ENCODE results near the gene PRDM16.

PRDM16 gene

GRCh38 chr1:3187415-3188149 lies 118.6 kb downstream of the PRDM16 start:
- CTCF ChIA-PET, result no interaction called here
- no peaks in the 10 kb centered on the region for H3K9me3 ChIP-seq (ENCODE audit: control insufficient read depth, insufficient read depth, low read depth, low read length)
- no peaks in the 10 kb centered on the region for H3K36me3 ChIP-seq (ENCODE audit: control insufficient read depth in 2 of 2, insufficient read depth in 1 of 2, low read length in 2 of 2)
- TF ChIP-seq REPIN1 (tag by site-specific recombination; IDR thresholded peaks at IDR 0.05; ENCODE audit: low read depth) (no peak), ZNF610 (tag by site-specific recombination; IDR thresholded peaks at IDR 0.05; ENCODE audit: borderline replicate concordance) (no peak), ZNF16 (tag by site-specific recombination; IDR thresholded peaks at IDR 0.05; ENCODE audit: low read depth) (no peak), ZNF473 (tag by site-specific recombination; IDR thresholded peaks at IDR 0.05) (no peak), ZNF221 (tag by site-specific recombination; IDR thresholded peaks at IDR 0.05; ENCODE audit: borderline replicate concordance) (no peak), ZNF837 (tag by site-specific recombination; IDR thresholded peaks at IDR 0.05) (no peak), ZNF133 (tag by site-specific recombination; IDR thresholded peaks at IDR 0.05) (no peak), ZNF404 (tag by site-specific recombination; IDR thresholded peaks at IDR 0.05) (no peak), ZBTB1 (tag by site-specific recombination; IDR thresholded peaks at IDR 0.05) (no peak), BCL11A (tag by site-specific recombination; IDR thresholded peaks at IDR 0.05; ENCODE audit: low read depth) (no peak), ZBTB17 (tag by site-specific recombination; IDR thresholded peaks at IDR 0.05) (no peak), ZNF558 (tag by site-specific recombination; IDR thresholded peaks at IDR 0.05) (no peak), SCRT2 (tag by site-specific recombination; IDR thresholded peaks at IDR 0.05) (no peak), ZNF571 (tag by site-specific recombination; IDR thresholded peaks at IDR 0.05) (no peak), ZBTB7A (tag by site-specific recombination; IDR thresholded peaks at IDR 0.05; ENCODE audit: low read depth) (no peak), ZIC2 (tag by site-specific recombination; IDR thresholded peaks at IDR 0.05) (no peak), ZNF391 (tag by site-specific recombination; IDR thresholded peaks at IDR 0.05; ENCODE audit: borderline replicate concordance, low read depth) (no peak), ZSCAN5A (tag by site-specific recombination; IDR thresholded peaks at IDR 0.05) (no peak)
- TF ChIP-seq, protein P1, sequence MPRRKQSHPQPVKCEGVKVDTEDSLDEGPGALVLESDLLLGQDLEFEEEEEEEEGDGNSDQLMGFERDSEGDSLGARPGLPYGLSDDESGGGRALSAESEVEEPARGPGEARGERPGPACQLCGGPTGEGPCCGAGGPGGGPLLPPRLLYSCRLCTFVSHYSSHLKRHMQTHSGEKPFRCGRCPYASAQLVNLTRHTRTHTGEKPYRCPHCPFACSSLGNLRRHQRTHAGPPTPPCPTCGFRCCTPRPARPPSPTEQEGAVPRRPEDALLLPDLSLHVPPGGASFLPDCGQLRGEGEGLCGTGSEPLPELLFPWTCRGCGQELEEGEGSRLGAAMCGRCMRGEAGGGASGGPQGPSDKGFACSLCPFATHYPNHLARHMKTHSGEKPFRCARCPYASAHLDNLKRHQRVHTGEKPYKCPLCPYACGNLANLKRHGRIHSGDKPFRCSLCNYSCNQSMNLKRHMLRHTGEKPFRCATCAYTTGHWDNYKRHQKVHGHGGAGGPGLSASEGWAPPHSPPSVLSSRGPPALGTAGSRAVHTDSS (tag by site-specific recombination; IDR thresholded peaks at IDR 0.05), result no peak
- no peaks in the 10 kb centered on the region for H3K4me1 ChIP-seq (ENCODE audit: control insufficient read depth, insufficient read depth, low read length)
- H3K4me3 ChIP-seq (ENCODE audit: low read depth, low read length), result no peak overlapping the region
- POLR2A ChIA-PET, result no interaction called here
- no peak overlapping the region for H3K27ac ChIP-seq (ENCODE audit: extremely low read depth, low read depth, low read length)

GRCh38 chr1:3188150-3188971 lies 119.4 kb downstream of the PRDM16 start:
- TF ChIP-seq ZBTB20 (tag by site-specific recombination; IDR thresholded peaks at IDR 0.05), result no peak
- ChIA-PET POLR2A (no interaction called here), CTCF (no interaction called here)
- Histone ChIP-seq H3K27ac (ENCODE audit: extremely low read depth, low read depth, low read length) (no peak overlapping the region), H3K9me3 (ENCODE audit: control insufficient read depth, insufficient read depth, low read depth, low read length) (no peaks in the 10 kb centered on the region), H3K4me1 (ENCODE audit: control insufficient read depth, insufficient read depth, low read length) (no peaks in the 10 kb centered on the region), H3K36me3 (ENCODE audit: control insufficient read depth in 2 of 2, insufficient read depth in 1 of 2, low read length in 2 of 2) (peaks cover 0 to 6% of the 10 kb centered on the region in 2 experiments; a peak in 1 of 3 replicates), H3K4me3 (ENCODE audit: low read depth, low read length) (no peak overlapping the region)
